ENCODE results near the gene GABBR2. TPM values are rescaled to one million over a fixed set of nuclear protein-coding genes. Genes with fewer than 3 reads are reported as not detected.
A peak's percentile ranks its signal among the peaks of the same experiment; 100 is the strongest.

Gene GABBR2
- total and polyA plus RNA-seq, 9 of the 15 experiments (the other 6 are each of a cell fraction or from before 2014, with no cell fraction given) = 0.15 to 1.9 (median 0.32) TPM

- DNase-seq (ENCODE audit: extremely low read depth in 1 of 4, low spot score in 3 of 4) (peak in 1 of 4 experiments; percentile 13), ATAC-seq (peak; percentile 50), FAIRE-seq (no peak)
- POLR2A ChIA-PET = interaction anchor here (0.6 to 1.4 kb wide), 4 partner anchors 8 to 243 kb away, joined by 3 to 6 read pairs (median 4); no protein-coding TSS in a partner anchor
- intact Hi-C loops (cut with micrococcal nuclease) (no loop called here), in situ Hi-C loops (cut with MboI) (no loop called here)
- WGBS (ENCODE audit: insufficient coverage, low coverage, missing lambda C conversion rate) = 64% methylated on average over 8 of the region's 8 CpGs
- no peaks in the 10 kb centered on the region for H4K20me1 ChIP-seq (replicated peaks; ENCODE audit: control insufficient read depth, insufficient read depth, low read length)
- H3K79me2 ChIP-seq (ENCODE audit: control insufficient read depth, insufficient read depth, low read length) = no peaks in the 10 kb centered on the region
- peak overlapping the region; percentile 91 for H3K27ac ChIP-seq (ENCODE audit: extremely low read depth, low read depth, low read length)
- H3K27me3 ChIP-seq (ENCODE audit: control insufficient read depth in 2 of 2, insufficient read depth in 2 of 2, low read length in 2 of 2) = no peaks in the 10 kb centered on the region
- H3K4me1 ChIP-seq (replicated peaks in 1 of 2; ENCODE audit: control insufficient read depth in 2 of 2, insufficient read depth in 2 of 2, low read length in 2 of 2) = peaks cover 34 to 36% of the 10 kb centered on the region in 2 experiments
- H3K4me2 ChIP-seq (ENCODE audit: insufficient read depth, low read length) = peak overlapping the region; percentile 60
- CTCF ChIA-PET (ENCODE audit: low intra/inter-chr PET ratio) = no interaction called here
- no peak overlapping the region for H3K4me3 ChIP-seq
- H3K36me3 ChIP-seq (ENCODE audit: control insufficient read depth, insufficient read depth, low read length) = peaks cover 22% of the 10 kb centered on the region; the same call in 2 of the 3 replicates
- H3K9me3 ChIP-seq (replicated peaks; ENCODE audit: control insufficient read depth, insufficient read depth, low read depth, low read length) = no peaks in the 10 kb centered on the region
- H2AFZ ChIP-seq (ENCODE audit: low read depth, low read length) = peak overlapping the region; percentile 96
- BruUV-seq (replicated peaks) = no TSS peak
- peak overlapping the region; percentile 63 to 84 for H3K9ac ChIP-seq (ENCODE audit: insufficient read depth in 1 of 2, low read depth in 2 of 2, low read length in 2 of 2)
- no peaks in the 10 kb centered on the region for H3K9me1 ChIP-seq (ENCODE audit: control insufficient read depth, insufficient read depth, low read length)
- TF ChIP-seq GTF2E2 (tag; IDR thresholded peaks at IDR 0.05) (0 out of 2 replicates have a peak, but pooled peaks have one; percentile 2), ZBTB11 (CRISPR knock-in tag; IDR thresholded peaks at IDR 0.05) (0 out of 6 replicates have a peak, but pooled peaks of 1 of the 3 experiments have one; percentile 34), GABPB1 (CRISPR knock-in tag; IDR thresholded peaks at IDR 0.05) (peak; percentile 19; the same call in 1 of the 2 replicates), ESRRA (IDR thresholded peaks at IDR 0.05; ENCODE audit: borderline replicate concordance, low read depth) (peak; percentile 81; the same call in 1 of the 2 replicates), U2AF2 (optimal IDR thresholded peaks at IDR 0.05; ENCODE audit: low read depth, low read length) (no peak), ZNF184 (CRISPR knock-in tag; IDR thresholded peaks at IDR 0.05) (no peak), ZNF583 (CRISPR knock-in tag; IDR thresholded peaks at IDR 0.05) (peak; percentile 66; the same call in 1 of the 2 replicates), ZNF586 (CRISPR knock-in tag; conservative IDR thresholded peaks at IDR 0.05) (no peak), MAZ (CRISPR knock-in tag; conservative IDR thresholded peaks at IDR 0.05 in 1 of 2, IDR thresholded peaks at IDR 0.05 in 1 of 2) (0 out of 4 replicates have a peak, but pooled peaks of 1 of the 2 experiments have one; percentile 12)
- TF ChIP-seq, protein P1, sequence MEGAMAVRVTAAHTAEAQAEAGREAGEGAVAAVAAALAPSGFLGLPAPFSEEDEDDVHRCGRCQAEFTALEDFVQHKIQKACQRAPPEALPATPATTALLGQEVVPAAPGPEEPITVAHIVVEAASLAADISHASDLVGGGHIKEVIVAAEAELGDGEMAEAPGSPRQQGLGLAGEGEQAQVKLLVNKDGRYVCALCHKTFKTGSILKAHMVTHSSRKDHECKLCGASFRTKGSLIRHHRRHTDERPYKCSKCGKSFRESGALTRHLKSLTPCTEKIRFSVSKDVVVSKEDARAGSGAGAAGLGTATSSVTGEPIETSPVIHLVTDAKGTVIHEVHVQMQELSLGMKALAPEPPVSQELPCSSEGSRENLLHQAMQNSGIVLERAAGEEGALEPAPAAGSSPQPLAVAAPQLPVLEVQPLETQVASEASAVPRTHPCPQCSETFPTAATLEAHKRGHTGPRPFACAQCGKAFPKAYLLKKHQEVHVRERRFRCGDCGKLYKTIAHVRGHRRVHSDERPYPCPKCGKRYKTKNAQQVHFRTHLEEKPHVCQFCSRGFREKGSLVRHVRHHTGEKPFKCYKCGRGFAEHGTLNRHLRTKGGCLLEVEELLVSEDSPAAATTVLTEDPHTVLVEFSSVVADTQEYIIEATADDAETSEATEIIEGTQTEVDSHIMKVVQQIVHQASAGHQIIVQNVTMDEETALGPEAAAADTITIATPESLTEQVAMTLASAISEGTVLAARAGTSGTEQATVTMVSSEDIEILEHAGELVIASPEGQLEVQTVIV (CRISPR knock-in tag; IDR thresholded peaks at IDR 0.05; ENCODE audit: borderline replicate concordance) = no peak
- TF ChIP-seq, protein P2, sequence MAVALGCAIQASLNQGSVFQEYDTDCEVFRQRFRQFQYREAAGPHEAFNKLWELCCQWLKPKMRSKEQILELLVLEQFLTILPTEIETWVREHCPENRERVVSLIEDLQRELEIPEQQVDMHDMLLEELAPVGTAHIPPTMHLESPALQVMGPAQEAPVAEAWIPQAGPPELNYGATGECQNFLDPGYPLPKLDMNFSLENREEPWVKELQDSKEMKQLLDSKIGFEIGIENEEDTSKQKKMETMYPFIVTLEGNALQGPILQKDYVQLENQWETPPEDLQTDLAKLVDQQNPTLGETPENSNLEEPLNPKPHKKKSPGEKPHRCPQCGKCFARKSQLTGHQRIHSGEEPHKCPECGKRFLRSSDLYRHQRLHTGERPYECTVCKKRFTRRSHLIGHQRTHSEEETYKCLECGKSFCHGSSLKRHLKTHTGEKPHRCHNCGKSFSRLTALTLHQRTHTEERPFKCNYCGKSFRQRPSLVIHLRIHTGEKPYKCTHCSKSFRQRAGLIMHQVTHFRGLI (CRISPR knock-in tag; IDR thresholded peaks at IDR 0.05) = 0 out of 2 replicates have a peak, but pooled peaks have one; percentile 5
Observed at GRCh38 chr9:98247831-98248657, 460.7 kb downstream of the GABBR2 start.

Measured in K562 (cell line).